IPS-20b (cell line): Measurements from ENCODE around the gene LHCGR.
"Not testable (repeated sequence)": the region's sequence is repeated elsewhere in the genome, so short reads cannot be mapped to it uniquely, and the experiment has no call there.

ENCODE experiments used
- H3K27ac ChIP-seq: one replicate; pipeline ENCODE4 v1.5.1; 2013; ENCODE audit warnings: low read length
- H3K27me3 ChIP-seq: 2 replicates; pipeline ENCODE4 v1.6.1; 2013; ENCODE audit warnings: mild to moderate bottlenecking, low read length, inconsistent platforms; ENCODE audit not compliant: insufficient read depth
- H3K36me3 ChIP-seq: 2 replicates; pipeline ENCODE4 v1.6.1; 2013; ENCODE audit warnings: low read depth, mild to moderate bottlenecking, inconsistent platforms, low read length, moderate library complexity; ENCODE audit not compliant: insufficient read depth
- H3K4me1 ChIP-seq: 2 replicates; pipeline ENCODE4 v1.6.1; 2013; ENCODE audit warnings: mild to moderate bottlenecking, control low read depth, inconsistent platforms, low read length, moderate library complexity; ENCODE audit not compliant: insufficient read depth
- H3K4me3 ChIP-seq: 2 replicates; pipeline ENCODE4 v1.5.1; 2013; ENCODE audit warnings: mild to moderate bottlenecking, low read length, inconsistent platforms
- H3K9ac ChIP-seq: 2 replicates; pipeline ENCODE4 v1.6.1; 2013; ENCODE audit warnings: low read depth, mild to moderate bottlenecking, inconsistent platforms, low read length, moderate library complexity
- H3K9me3 ChIP-seq: 2 replicates; pipeline ENCODE4 v1.6.1; 2013; ENCODE audit warnings: mild to moderate bottlenecking, low read depth, low read length, inconsistent platforms; ENCODE audit not compliant: insufficient read depth

LHCGR gene

DNA sequence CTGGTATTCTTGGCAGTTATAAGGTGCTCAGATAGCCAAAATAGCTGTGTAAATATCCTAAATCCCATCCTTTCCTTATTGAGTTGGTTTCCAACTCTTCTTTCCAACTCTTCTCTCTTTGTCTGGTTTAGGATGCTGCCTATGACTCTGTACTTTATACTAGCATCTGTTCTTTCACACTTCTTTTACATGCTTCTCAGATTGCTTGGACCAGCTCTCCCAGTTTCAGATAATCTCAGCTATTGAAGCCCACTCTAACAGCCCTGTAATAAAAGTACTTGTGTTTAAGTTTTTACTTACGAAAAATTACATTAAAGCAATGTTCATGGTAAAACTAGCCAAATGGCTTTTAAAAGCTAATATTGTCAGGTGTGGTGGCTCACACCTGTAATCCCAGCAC lies 14.7 kb upstream of the LHCGR start:
- H3K27ac ChIP-seq = no peak overlapping the region
- H3K27me3 ChIP-seq = no peaks in the 10 kb centered on the region
- H3K4me1 ChIP-seq = 0 out of 2 replicates have a peak, but pooled peaks cover 5% of the 10 kb centered on the region
- no peaks in the 10 kb centered on the region for H3K36me3 ChIP-seq
- no peak overlapping the region for H3K4me3 ChIP-seq
- no peak overlapping the region for H3K9ac ChIP-seq
- H3K9me3 ChIP-seq = no peaks in the 10 kb centered on the region

DNA sequence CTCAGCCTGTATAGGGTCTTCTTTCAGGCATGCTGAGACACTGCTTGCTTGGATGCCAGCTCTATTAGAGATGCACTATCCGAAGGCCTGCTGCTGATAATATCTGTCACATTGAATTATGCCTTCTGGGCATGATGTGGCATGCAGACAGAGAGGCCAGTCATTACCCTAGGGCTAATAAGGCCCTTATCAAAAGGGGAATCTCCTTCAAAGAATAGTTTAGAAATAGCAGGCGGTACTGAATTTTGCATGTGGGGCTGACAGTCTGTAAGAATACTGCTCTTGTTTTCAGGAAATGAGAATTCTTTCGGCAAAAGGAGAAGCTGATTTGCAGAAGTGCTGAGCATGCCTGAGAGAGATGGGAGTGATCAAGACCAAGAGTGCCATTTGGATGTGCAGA lies 13.1 kb upstream of the LHCGR start:
- Histone ChIP-seq H3K4me3 (no peak overlapping the region), H3K9me3 (no peaks in the 10 kb centered on the region), H3K27me3 (no peaks in the 10 kb centered on the region), H3K4me1 (0 out of 2 replicates have a peak, but pooled peaks cover 5% of the 10 kb centered on the region), H3K36me3 (no peaks in the 10 kb centered on the region), H3K9ac (no peak overlapping the region), H3K27ac (no peak overlapping the region)

DNA sequence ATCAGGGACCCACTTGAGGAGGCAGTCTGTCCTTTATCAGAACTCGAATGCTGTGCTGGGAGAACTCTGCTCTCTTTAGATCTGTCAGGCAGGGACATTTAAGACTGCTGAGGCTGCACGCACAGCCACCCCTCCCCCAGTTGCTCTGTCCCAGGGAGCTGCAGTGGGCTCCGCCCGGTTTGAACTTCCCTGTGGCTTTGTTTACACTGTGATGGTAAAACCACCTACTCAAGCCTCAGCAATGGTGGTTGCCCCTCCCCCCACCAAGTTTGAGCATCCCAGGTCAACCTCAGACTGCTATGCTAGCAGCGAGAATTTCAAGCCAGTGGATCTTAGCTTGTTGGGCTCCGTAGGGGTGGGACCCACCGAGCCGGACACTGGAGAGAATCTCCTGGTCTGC lies 11.8 kb upstream of the LHCGR start:
- Histone ChIP-seq H3K27ac (no peak overlapping the region), H3K4me3 (no peak overlapping the region), H3K9ac (no peak overlapping the region), H3K4me1 (0 out of 2 replicates have a peak, but pooled peaks cover 5% of the 10 kb centered on the region), H3K36me3 (no peaks in the 10 kb centered on the region), H3K27me3 (no peaks in the 10 kb centered on the region), H3K9me3 (no peaks in the 10 kb centered on the region)

DNA sequence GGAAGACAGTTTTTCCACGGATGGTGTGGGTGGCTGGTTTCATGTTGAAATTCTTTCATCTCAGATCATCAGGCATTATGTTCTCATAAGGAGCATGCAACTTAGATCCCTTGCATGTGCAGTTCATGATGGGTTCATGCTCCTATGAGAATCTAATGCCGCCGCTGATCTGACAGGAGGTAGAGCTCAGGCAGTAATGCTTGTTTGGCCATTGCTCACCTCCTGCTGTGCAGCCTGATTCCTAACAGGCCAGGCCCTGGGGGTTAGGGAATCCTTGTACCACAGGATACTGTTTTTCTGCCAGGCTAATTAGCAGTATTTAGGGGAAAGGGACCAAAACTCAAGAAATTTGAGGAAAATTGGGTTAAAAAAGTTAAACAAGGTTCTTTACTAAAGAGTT lies 5.3 kb upstream of the LHCGR start:
- H3K27me3 ChIP-seq = peaks cover 15% of the 10 kb centered on the region
- no peak overlapping the region for H3K4me3 ChIP-seq
- no peak overlapping the region for H3K27ac ChIP-seq
- no peaks in the 10 kb centered on the region for H3K9me3 ChIP-seq
- no peaks in the 10 kb centered on the region for H3K4me1 ChIP-seq
- H3K36me3 ChIP-seq = no peaks in the 10 kb centered on the region
- H3K9ac ChIP-seq = no peak overlapping the region

DNA sequence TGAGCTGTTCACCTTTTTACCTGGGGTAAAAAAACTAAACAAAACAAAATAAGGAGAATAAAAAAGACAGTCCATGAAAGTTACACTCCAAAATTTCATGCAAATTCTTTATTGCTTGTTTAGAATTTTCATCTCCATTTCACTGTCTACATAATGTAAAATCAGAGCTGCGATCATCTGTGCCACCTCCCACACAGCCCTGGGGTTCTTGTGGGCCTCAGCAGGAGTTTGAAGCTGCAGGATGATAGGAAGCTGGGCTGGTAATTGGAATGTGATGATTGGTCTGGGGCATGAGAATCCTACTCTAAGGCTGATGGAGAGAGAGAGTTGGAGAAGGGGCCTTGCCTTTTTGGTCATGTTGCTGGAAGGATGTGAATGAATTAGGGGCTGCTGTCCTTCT lies 4.2 kb upstream of the LHCGR start:
- no peaks in the 10 kb centered on the region for H3K9me3 ChIP-seq
- H3K4me1 ChIP-seq = peaks cover 3% of the 10 kb centered on the region; the same call in 1 of the 2 replicates

DNA sequence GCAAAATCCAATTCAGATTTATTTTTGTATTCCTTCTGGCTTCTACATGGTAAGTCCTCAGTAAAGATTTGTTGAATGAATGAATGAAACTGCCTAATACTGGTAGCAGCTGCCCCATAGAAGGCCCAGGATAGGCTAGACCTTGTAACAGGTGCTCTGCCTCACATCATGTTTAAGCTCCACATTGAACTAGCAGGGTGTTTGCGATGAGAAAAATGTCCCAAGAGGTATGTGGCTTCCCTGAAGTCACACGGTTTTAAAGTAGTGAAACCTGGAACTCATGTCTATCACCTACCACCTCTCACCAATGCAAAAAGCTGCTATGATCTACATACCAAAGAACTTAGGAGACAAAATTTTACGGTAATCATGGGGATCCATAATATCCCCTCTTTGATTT lies 765 bp upstream of the LHCGR start:
- H3K27me3 ChIP-seq = peaks cover 38% of the 10 kb centered on the region
- H3K27ac ChIP-seq = no peak overlapping the region
- H3K4me1 ChIP-seq = peaks cover 19% of the 10 kb centered on the region; the same call in 1 of the 2 replicates
- H3K9ac ChIP-seq = no peak overlapping the region
- no peaks in the 10 kb centered on the region for H3K9me3 ChIP-seq
- no peaks in the 10 kb centered on the region for H3K36me3 ChIP-seq
- no peak overlapping the region for H3K4me3 ChIP-seq

More for the DNA sequence above, 4.2 kb upstream of the LHCGR start:
- H3K27me3 ChIP-seq = peaks cover 26% of the 10 kb centered on the region
- no peak overlapping the region for H3K9ac ChIP-seq
- H3K36me3 ChIP-seq = no peaks in the 10 kb centered on the region
- H3K4me3 ChIP-seq = no peak overlapping the region
- H3K27ac ChIP-seq = no peak overlapping the region

DNA sequence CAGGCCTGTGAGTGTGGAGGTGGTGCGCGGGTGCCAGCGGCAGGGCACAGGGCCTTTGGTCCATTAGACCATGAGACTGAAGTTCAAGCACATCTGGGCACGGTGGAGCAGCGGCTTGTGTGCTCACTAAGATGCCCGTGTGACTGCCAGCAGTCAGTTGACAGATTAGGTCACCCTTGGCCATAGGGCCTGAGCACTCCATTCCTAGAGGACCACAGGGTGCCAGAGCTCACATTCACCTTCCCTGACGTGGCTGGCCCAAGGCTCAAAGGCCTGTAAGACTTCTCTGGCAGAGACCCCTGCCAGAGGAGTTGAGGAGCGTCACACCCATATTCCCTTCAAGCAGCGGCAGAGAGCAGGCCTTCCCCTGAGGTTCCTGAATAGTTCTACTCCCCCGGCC lies 650 bp downstream of the LHCGR start:
- H3K36me3 ChIP-seq = no peaks in the 10 kb centered on the region
- H3K9me3 ChIP-seq = no peaks in the 10 kb centered on the region
- no peak overlapping the region for H3K27ac ChIP-seq
- peaks cover 19% of the 10 kb centered on the region; the same call in 1 of the 2 replicates for H3K4me1 ChIP-seq
- H3K4me3 ChIP-seq = peak overlapping the region; percentile 63; the same call in 1 of the 2 replicates
- peaks cover 38% of the 10 kb centered on the region for H3K27me3 ChIP-seq
- H3K9ac ChIP-seq = peak overlapping the region; percentile 46; the same call in 1 of the 2 replicates

DNA sequence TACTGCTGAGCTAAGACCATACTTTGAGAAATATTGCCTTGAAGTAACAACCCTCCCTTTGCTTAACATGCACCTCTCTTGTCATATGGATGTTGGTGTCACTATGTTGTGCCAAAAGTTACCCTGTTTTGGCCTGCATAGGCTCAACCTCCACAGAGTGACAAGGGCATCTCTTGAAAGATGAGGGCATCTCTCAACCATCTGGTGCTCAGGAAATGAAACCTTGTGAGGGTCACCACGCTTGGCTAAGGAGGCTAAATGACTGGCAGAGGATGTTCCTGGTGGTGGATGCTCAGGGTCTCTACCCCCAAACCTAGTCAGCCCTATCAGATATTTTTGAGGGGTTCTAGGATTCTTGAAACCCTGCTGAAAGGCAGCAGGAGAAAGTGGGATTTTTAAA lies 2.3 kb downstream of the LHCGR start:
- Histone ChIP-seq H3K4me1 (peaks cover 19% of the 10 kb centered on the region; the same call in 1 of the 2 replicates), H3K4me3 (no peak overlapping the region), H3K36me3 (no peaks in the 10 kb centered on the region), H3K27ac (no peak overlapping the region), H3K27me3 (peaks cover 38% of the 10 kb centered on the region), H3K9ac (no peak overlapping the region), H3K9me3 (no peaks in the 10 kb centered on the region)

DNA sequence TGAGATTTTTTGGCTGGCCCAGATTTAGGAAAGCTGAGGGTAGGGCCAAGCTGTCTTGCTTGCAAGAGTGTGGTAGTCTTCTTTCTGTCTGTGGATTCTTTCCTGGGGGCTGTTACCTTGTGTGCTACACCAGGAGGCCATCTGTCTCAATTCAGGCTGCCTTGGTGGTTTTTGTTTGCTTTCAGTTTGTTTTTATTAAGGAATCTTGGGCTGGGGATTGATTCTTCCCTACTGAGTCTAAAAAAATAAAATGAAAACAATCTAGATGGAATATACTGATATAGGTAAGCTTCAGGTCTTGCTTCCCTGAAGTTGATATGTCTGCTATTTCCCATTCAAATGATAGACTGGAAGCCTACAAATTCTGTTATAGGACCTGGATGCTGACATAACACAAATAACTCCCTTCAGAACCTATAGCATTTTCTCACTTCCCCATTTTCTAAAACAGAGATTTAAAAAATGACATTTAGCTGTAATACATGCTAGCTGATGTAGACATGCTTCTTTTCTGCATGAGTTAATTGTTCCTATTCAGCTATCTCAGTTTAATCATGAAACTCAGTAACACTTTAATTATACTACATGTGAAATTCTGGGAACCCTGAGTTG lies 5.3 kb downstream of the LHCGR start:
- Histone ChIP-seq H3K27ac (no peak overlapping the region), H3K27me3 (peaks cover 18% of the 10 kb centered on the region), H3K36me3 (no peaks in the 10 kb centered on the region)

DNA sequence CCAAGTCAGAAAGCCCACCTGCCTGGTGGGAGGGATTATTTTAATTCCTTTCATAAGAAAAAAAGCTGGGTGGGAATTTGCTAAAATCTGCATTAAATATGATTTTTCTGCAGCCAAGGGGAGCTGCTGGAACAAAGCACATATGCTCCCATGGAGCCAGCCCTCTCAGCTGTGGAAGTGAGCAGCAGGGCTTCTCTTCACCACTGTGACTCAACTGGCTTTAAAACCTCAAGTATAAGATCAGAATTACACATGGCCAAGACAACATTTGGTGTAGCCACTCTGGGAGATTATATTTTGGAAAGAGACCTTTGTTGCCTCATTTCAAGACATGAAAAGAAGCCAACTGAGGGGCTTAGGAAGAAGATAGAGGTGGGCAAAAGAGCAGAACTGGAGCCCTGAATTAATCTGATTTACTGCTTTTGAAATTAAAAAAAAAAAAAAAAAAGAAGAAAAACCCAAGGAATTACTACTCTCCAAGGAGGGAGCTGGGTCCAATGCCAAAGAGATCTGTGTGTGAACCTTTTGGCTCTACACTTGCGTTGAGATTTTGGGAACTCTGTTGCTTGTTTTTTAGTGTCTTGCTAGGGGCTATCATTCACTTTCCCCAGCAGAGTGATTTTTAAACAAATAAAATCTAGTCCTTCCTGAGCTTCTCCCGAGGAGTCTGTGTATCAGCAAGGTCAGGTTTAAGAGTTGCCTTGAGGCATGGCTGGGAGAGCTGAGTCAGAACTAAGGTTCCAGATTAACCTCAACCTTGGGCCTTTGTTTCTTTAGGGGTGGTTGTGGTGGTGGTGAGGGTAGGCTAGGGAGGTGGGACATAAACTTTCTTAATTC lies 6.0 kb downstream of the LHCGR start:
- H3K27ac ChIP-seq = no peak overlapping the region
- H3K4me3 ChIP-seq = no peak overlapping the region
- H3K36me3 ChIP-seq = no peaks in the 10 kb centered on the region
- H3K9me3 ChIP-seq = no peaks in the 10 kb centered on the region
- peaks cover 15% of the 10 kb centered on the region; the same call in 1 of the 2 replicates for H3K4me1 ChIP-seq
- no peak overlapping the region for H3K9ac ChIP-seq
- H3K27me3 ChIP-seq = peaks cover 11% of the 10 kb centered on the region

More for the DNA sequence above, 5.3 kb downstream of the LHCGR start:
- no peak overlapping the region for H3K9ac ChIP-seq
- H3K4me3 ChIP-seq = no peak overlapping the region
- H3K9me3 ChIP-seq = no peaks in the 10 kb centered on the region
- H3K4me1 ChIP-seq = peaks cover 19% of the 10 kb centered on the region; the same call in 1 of the 2 replicates

DNA sequence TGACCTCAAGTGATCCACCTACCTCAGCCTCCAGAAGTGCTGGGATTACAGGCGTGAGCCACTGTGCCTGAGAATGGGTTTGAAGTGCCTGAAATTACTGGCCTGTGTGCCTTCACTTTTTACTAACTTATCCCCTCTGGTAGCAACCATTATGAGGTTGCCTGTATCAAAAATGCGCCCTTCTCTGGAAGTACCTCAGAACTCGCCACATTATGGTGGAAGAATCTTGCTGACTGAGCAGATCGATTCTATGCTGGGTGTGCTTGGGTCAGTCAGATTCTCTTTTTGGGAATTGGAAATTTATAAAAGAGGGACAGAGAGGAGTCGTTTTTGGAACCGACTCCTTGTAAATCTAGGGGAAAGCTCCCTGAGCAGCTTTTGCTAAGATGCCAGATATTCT lies 8.2 kb downstream of the LHCGR start:
- Histone ChIP-seq H3K27ac (no peak overlapping the region), H3K4me1 (no peaks in the 10 kb centered on the region), H3K9ac (no peak overlapping the region), H3K36me3 (no peaks in the 10 kb centered on the region), H3K27me3 (no peaks in the 10 kb centered on the region), H3K4me3 (no peak overlapping the region), H3K9me3 (no peaks in the 10 kb centered on the region)

DNA sequence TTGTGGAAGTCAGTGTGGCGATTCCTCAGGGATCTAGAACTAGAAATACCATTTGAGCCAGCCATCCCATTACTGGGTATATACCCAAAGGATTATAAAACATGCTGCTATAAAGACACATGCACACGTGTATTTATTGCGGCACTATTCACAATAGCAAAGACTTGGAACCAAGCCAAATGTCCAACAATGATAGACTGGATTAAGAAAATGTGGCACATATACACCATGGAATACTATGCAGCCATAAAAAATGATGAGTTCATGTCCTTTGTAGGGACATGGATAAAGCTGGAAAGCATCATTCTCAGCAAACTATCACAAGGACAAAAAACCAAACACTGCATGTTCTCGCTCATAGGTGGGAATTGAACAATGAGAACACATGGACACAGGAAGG lies 16.3 kb downstream of the LHCGR start:
- not testable (repeated sequence) for H3K27ac ChIP-seq, H3K4me1 ChIP-seq, H3K9ac ChIP-seq, H3K9me3 ChIP-seq, H3K4me3 ChIP-seq, H3K36me3 ChIP-seq, H3K27me3 ChIP-seq
